Measurements from ENCODE around the gene NHLRC4. TPM values are rescaled to one million over a fixed set of nuclear protein-coding genes. Genes with fewer than 3 reads are reported as not detected.

NHLRC4 gene
- total and polyA plus RNA-seq, 4 donors, result 2.3 to 8.6 (median 5.7) TPM

GRCh38 chr16:557463-558297 is 9.1 kb upstream of the NHLRC4 start:
- Histone ChIP-seq H3K27ac (ENCODE audit: low read depth in 1 of 2, low read length in 1 of 2) (no peak overlapping the region), H3K9ac (ENCODE audit: insufficient read depth in 1 of 2, low read length in 2 of 2) (no peak overlapping the region), H3K4me3 (no peak overlapping the region), H3K27me3 (ENCODE audit: control insufficient read depth in 3 of 3, insufficient read depth in 3 of 3, low read length in 2 of 3) (peaks cover 0 to 39% (median 14%) of the 10 kb centered on the region in 3 donors), H3K9me3 (ENCODE audit: control insufficient read depth in 4 of 4, insufficient read depth in 3 of 4, low read length in 3 of 4) (peaks cover 0 to 4% (median 0%) of the 10 kb centered on the region in 4 donors), H3K4me1 (ENCODE audit: control insufficient read depth in 5 of 5, insufficient read depth in 5 of 5, low read length in 5 of 5) (peaks cover 0 to 7% (median 0%) of the 10 kb centered on the region in 5 donors), H3K36me3 (ENCODE audit: control insufficient read depth in 4 of 4, insufficient read depth in 4 of 4, low read length in 4 of 4) (peaks cover 0 to 18% (median 0%) of the 10 kb centered on the region in 4 donors)
- no peak for ATAC-seq (ENCODE audit: insufficient read depth, low FRiP score)
- TF ChIP-seq, protein P1, sequence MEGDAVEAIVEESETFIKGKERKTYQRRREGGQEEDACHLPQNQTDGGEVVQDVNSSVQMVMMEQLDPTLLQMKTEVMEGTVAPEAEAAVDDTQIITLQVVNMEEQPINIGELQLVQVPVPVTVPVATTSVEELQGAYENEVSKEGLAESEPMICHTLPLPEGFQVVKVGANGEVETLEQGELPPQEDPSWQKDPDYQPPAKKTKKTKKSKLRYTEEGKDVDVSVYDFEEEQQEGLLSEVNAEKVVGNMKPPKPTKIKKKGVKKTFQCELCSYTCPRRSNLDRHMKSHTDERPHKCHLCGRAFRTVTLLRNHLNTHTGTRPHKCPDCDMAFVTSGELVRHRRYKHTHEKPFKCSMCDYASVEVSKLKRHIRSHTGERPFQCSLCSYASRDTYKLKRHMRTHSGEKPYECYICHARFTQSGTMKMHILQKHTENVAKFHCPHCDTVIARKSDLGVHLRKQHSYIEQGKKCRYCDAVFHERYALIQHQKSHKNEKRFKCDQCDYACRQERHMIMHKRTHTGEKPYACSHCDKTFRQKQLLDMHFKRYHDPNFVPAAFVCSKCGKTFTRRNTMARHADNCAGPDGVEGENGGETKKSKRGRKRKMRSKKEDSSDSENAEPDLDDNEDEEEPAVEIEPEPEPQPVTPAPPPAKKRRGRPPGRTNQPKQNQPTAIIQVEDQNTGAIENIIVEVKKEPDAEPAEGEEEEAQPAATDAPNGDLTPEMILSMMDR (IDR thresholded peaks at IDR 0.05; ENCODE audit: control extremely low read depth, extremely low read depth), result no peak
- DNase-seq, result no peak
- 78% methylated on average over 23 of the region's 23 CpGs for whole genome bisulfite sequencing, 2 donors

DNA sequence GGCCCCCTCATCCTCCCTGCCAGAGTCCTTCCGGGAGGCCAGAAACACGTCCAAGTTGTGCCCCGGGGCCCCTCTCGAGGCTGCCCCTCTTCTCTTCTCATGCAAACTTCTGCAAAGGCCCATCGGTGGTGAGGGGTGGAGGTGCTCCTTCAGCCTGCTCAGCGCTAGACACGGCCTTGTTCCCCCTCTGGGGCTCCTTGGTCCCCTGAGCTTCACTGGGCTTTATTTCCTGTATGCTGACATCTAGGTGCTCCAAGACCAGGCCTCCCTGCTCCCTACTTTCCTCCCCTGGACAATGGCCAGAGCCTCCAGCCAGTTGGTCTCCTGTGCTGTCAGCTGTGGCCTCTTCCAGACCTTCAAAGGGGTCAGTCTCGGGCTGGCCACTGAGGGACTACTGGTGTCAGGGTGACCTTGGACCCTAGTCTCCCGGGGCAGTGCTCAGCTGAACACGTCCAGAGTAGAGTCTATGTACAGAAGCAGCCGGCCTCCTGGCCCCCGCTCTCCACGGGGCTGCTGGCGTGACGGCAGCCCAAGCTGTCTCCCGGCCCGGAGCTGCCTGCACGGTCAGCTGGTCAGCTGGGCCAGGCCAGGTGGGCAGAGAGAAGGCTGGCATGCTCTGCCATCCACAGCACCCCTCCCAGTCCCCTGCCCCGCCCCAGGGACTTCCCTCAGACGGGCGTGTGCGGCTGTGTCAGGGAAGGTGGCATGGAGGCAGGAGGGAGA is 8.3 kb upstream of the NHLRC4 start:
- DNase-seq, result no peak
- Histone ChIP-seq H3K9me3 (ENCODE audit: control insufficient read depth in 4 of 4, insufficient read depth in 3 of 4, low read length in 3 of 4) (peaks cover 0 to 4% (median 0%) of the 10 kb centered on the region in 4 donors), H3K27me3 (ENCODE audit: control insufficient read depth in 3 of 3, insufficient read depth in 3 of 3, low read length in 2 of 3) (peaks cover 0 to 42% (median 14%) of the 10 kb centered on the region in 3 donors), H3K27ac (ENCODE audit: low read depth in 1 of 2, low read length in 1 of 2) (no peak overlapping the region), H3K4me3 (no peak overlapping the region), H3K9ac (ENCODE audit: insufficient read depth in 1 of 2, low read length in 2 of 2) (no peak overlapping the region), H3K4me1 (ENCODE audit: control insufficient read depth in 5 of 5, insufficient read depth in 5 of 5, low read length in 5 of 5) (peaks cover 0 to 7% (median 0%) of the 10 kb centered on the region in 5 donors), H3K36me3 (ENCODE audit: control insufficient read depth in 4 of 4, insufficient read depth in 4 of 4, low read length in 4 of 4) (peaks cover 0 to 12% (median 0%) of the 10 kb centered on the region in 4 donors)
- TF ChIP-seq, protein P1 (IDR thresholded peaks at IDR 0.05; ENCODE audit: control extremely low read depth, extremely low read depth), result no peak
- WGBS, 2 donors, result 51 to 56% methylated on average over 22 of the region's 22 CpGs
- no peak for ATAC-seq (ENCODE audit: insufficient read depth, low FRiP score)

GRCh38 chr16:559021-559380 is 7.8 kb upstream of the NHLRC4 start:
- TF ChIP-seq, protein P1 (IDR thresholded peaks at IDR 0.05; ENCODE audit: control extremely low read depth, extremely low read depth), result no peak
- Histone ChIP-seq H3K27me3 (ENCODE audit: control insufficient read depth in 3 of 3, insufficient read depth in 3 of 3, low read length in 2 of 3) (peaks cover 0 to 42% (median 14%) of the 10 kb centered on the region in 3 donors), H3K27ac (ENCODE audit: low read depth in 1 of 2, low read length in 1 of 2) (no peak overlapping the region), H3K36me3 (ENCODE audit: control insufficient read depth in 4 of 4, insufficient read depth in 4 of 4, low read length in 4 of 4) (peaks cover 0 to 6% (median 0%) of the 10 kb centered on the region in 4 donors), H3K9ac (ENCODE audit: insufficient read depth in 1 of 2, low read length in 2 of 2) (no peak overlapping the region), H3K4me3 (no peak overlapping the region), H3K4me1 (ENCODE audit: control insufficient read depth in 5 of 5, insufficient read depth in 5 of 5, low read length in 5 of 5) (peaks cover 0 to 7% (median 0%) of the 10 kb centered on the region in 5 donors), H3K9me3 (ENCODE audit: control insufficient read depth in 4 of 4, insufficient read depth in 3 of 4, low read length in 3 of 4) (peaks cover 0 to 4% (median 0%) of the 10 kb centered on the region in 4 donors)
- ATAC-seq (ENCODE audit: insufficient read depth, low FRiP score) (no peak), DNase-seq (no peak)
- 77 to 80% methylated on average over 13 to 15 of the region's 15 CpGs for WGBS, 2 donors

All from lung (tissue), 12 donors.